Type B pancreatic cell (in vitro differentiated cells): ENCODE data around the gene ST7. TPM values are rescaled to one million over a fixed set of nuclear protein-coding genes. Genes with fewer than 3 reads are reported as not detected.
A peak's percentile ranks its signal among the peaks of the same experiment; 100 is the strongest.
"Not testable (repeated sequence)": the region's sequence is repeated elsewhere in the genome, so short reads cannot be mapped to it uniquely, and the experiment has no call there.

Source experiments
- DNase-seq: peaks from one replicate; pipeline ENCODE4 v3.0.0; 2021; ENCODE audit warnings: mixed read lengths; ENCODE audit not compliant: unreplicated experiment; ENCODE audit errors: extremely low spot score
- H3K27ac Mint-ChIP-seq: 2 replicates; pipeline ENCODE4 v1.8.0; 2021; ENCODE audit warnings: mild to moderate bottlenecking, mixed read lengths
- H3K27me3 Mint-ChIP-seq: 2 replicates; pipeline ENCODE4 v1.8.0; 2021; ENCODE audit warnings: mixed read lengths
- H3K36me3 Mint-ChIP-seq: 2 replicates; pipeline ENCODE4 v1.8.0; 2021; ENCODE audit warnings: mixed read lengths
- H3K4me1 Mint-ChIP-seq: one replicate; pipeline ENCODE4 v1.8.0; 2021; ENCODE audit warnings: mixed read lengths; ENCODE audit not compliant: unreplicated experiment
- H3K4me3 Mint-ChIP-seq: 2 replicates; pipeline ENCODE4 v1.8.0; 2021; ENCODE audit warnings: mild to moderate bottlenecking, mixed read lengths
- H3K9me3 Mint-ChIP-seq: 2 replicates; pipeline ENCODE4 v1.8.0; 2021; ENCODE audit warnings: mixed read lengths
- CTCF ChIP-seq: fragments of 200-600 bp; sonication (generic); conservative IDR thresholded peaks from 2 replicates; pipeline ENCODE4 v1.5.0; 2021; ENCODE audit warnings: antibody characterized with exemption, mild to moderate bottlenecking
- total RNA-seq: library from RNA; stranded (reverse); gene quantifications from 2 replicates; pipeline ENCODE4 v1.2.1, GENCODE V29; 2021; ENCODE audit warnings: low replicate concordance

The ST7 gene
- total RNA-seq, 1 donor from 2014 or later, result 25.0 TPM

- Mint-ChIP-seq H3K4me3 (no peak overlapping the region), H3K4me1 (peaks cover 10% of the 10 kb centered on the region), H3K27me3 (no peaks in the 10 kb centered on the region), H3K27ac (no peak overlapping the region), H3K9me3 (peaks cover 8% of the 10 kb centered on the region), H3K36me3 (peaks cover 9% of the 10 kb centered on the region)
- no peak for TF ChIP-seq CTCF
- no peak for DNase-seq
Observed at GRCh38 chr7:117024811-117025210, 71.5 kb downstream of the ST7 start.

GRCh38 chr7:117025891-117026290, 72.6 kb downstream of the ST7 start:
- Mint-ChIP-seq H3K4me3 (no peak overlapping the region), H3K9me3 (peaks cover 8% of the 10 kb centered on the region), H3K36me3 (peaks cover 9% of the 10 kb centered on the region), H3K27ac (no peak overlapping the region), H3K27me3 (no peaks in the 10 kb centered on the region), H3K4me1 (peaks cover 10% of the 10 kb centered on the region)
- no peak for DNase-seq
- no peak for TF ChIP-seq CTCF

GRCh38 chr7:117030346-117030745, 77.0 kb downstream of the ST7 start:
- H3K27me3 Mint-ChIP-seq, H3K9me3 Mint-ChIP-seq, H3K36me3 Mint-ChIP-seq, H3K27ac Mint-ChIP-seq, H3K4me3 Mint-ChIP-seq, H3K4me1 Mint-ChIP-seq, DNase-seq: not testable (repeated sequence)

- DNase-seq, H3K36me3 Mint-ChIP-seq, H3K9me3 Mint-ChIP-seq, H3K4me3 Mint-ChIP-seq, H3K27ac Mint-ChIP-seq, H3K27me3 Mint-ChIP-seq, H3K4me1 Mint-ChIP-seq: not testable (repeated sequence)
Observed at GRCh38 chr7:117030793-117031192, 77.5 kb downstream of the ST7 start.

- Mint-ChIP-seq H3K4me1 (peaks cover 12% of the 10 kb centered on the region), H3K9me3 (peaks cover 8% of the 10 kb centered on the region), H3K27ac (no peak overlapping the region), H3K36me3 (peaks cover 2% of the 10 kb centered on the region), H3K4me3 (no peak overlapping the region), H3K27me3 (no peaks in the 10 kb centered on the region)
- no peak for DNase-seq
- TF ChIP-seq CTCF, result no peak
Observed at GRCh38 chr7:117032810-117033209, 79.5 kb downstream of the ST7 start.

- H3K4me3 Mint-ChIP-seq, result no peak overlapping the region
- TF ChIP-seq CTCF, result no peak
- H3K27me3 Mint-ChIP-seq, result no peaks in the 10 kb centered on the region
- no peaks in the 10 kb centered on the region for H3K9me3 Mint-ChIP-seq
- H3K36me3 Mint-ChIP-seq, result no peaks in the 10 kb centered on the region
- DNase-seq, result no peak
- peaks cover 12% of the 10 kb centered on the region for H3K4me1 Mint-ChIP-seq
- H3K27ac Mint-ChIP-seq, result no peak overlapping the region
Observed at GRCh38 chr7:117034851-117035464, 81.7 kb downstream of the ST7 start.

GRCh38 chr7:117035465-117035862, 82.2 kb downstream of the ST7 start:
- DNase-seq, result no peak
- peak; percentile 61 for TF ChIP-seq CTCF
- Mint-ChIP-seq H3K9me3 (no peaks in the 10 kb centered on the region), H3K36me3 (no peaks in the 10 kb centered on the region), H3K4me3 (no peak overlapping the region), H3K27ac (no peak overlapping the region), H3K27me3 (no peaks in the 10 kb centered on the region), H3K4me1 (peaks cover 12% of the 10 kb centered on the region)
